HG02938 (cell line): Measurements from ENCODE around the gene SDK2.
A peak's percentile ranks its signal among the peaks of the same experiment; 100 is the strongest.

ENCODE experiments used
- ATAC-seq: cut with Tn5 transposase; IDR thresholded peaks from one replicate; pipeline ENCODE4 v1.9.1; 2021; ENCODE audit warnings: mild to moderate bottlenecking, moderate library complexity; ENCODE audit not compliant: unreplicated experiment

SDK2 gene

GRCh38 chr17:73591296-73592078 lies 52.8 kb downstream of the SDK2 start:
- peak; percentile 58 for ATAC-seq

GRCh38 chr17:73589363-73589980 lies 54.8 kb downstream of the SDK2 start:
- no peak for ATAC-seq

GRCh38 chr17:73588891-73589290 lies 55.4 kb downstream of the SDK2 start:
- ATAC-seq = no peak

GRCh38 chr17:73588301-73588846 lies 55.9 kb downstream of the SDK2 start:
- ATAC-seq = no peak

GRCh38 chr17:73586921-73587602 lies 57.2 kb downstream of the SDK2 start:
- no peak for ATAC-seq

- no peak for ATAC-seq
These were observed 57.9 kb downstream of the SDK2 start for GRCh38 chr17:73586275-73586832.

- ATAC-seq = no peak
These were observed 58.7 kb downstream of the SDK2 start for GRCh38 chr17:73585583-73585982.

- no peak for ATAC-seq
These were observed 59.3 kb downstream of the SDK2 start for GRCh38 chr17:73584987-73585386.

GRCh38 chr17:73584049-73584448 lies 60.2 kb downstream of the SDK2 start:
- no peak for ATAC-seq

- ATAC-seq = no peak
These were observed 61.4 kb downstream of the SDK2 start for GRCh38 chr17:73582821-73583220.

GRCh38 chr17:73582359-73582758 lies 61.9 kb downstream of the SDK2 start:
- ATAC-seq = no peak

GRCh38 chr17:73581379-73581778 lies 62.9 kb downstream of the SDK2 start:
- no peak for ATAC-seq

GRCh38 chr17:73580073-73580710 lies 64.1 kb downstream of the SDK2 start:
- no peak for ATAC-seq

GRCh38 chr17:73576556-73577098 lies 67.6 kb downstream of the SDK2 start:
- no peak for ATAC-seq

- no peak for ATAC-seq
These were observed 68.6 kb downstream of the SDK2 start for GRCh38 chr17:73575470-73576221.

- no peak for ATAC-seq
These were observed 72.6 kb downstream of the SDK2 start for GRCh38 chr17:73571511-73572130.

GRCh38 chr17:73569762-73570319 lies 74.4 kb downstream of the SDK2 start:
- ATAC-seq = no peak

GRCh38 chr17:73568934-73569333 lies 75.3 kb downstream of the SDK2 start:
- ATAC-seq = no peak
